SJCRH30 (cell line): ENCODE data around the gene EPHA1. TPM values are rescaled to one million over a fixed set of nuclear protein-coding genes. Genes with fewer than 3 reads are reported as not detected.

Experiments used
- DNase-seq, 2 experiments: peaks; one replicate each; pipeline ENCODE4 v3.0.0-alpha.2; 2015 to 2020
- H3K27ac ChIP-seq: fragments of 250-450 bp; sonication (Bioruptor Pico); 2 replicates; pipeline ENCODE4 v1.5.1; 2020; ENCODE audit warnings: mild to moderate bottlenecking, moderate library complexity
- H3K27me3 ChIP-seq: fragments of 250-450 bp; sonication (Bioruptor Pico); 2 replicates; pipeline ENCODE4 v1.5.1; 2020; ENCODE audit warnings: mild to moderate bottlenecking, moderate library complexity
- H3K36me3 ChIP-seq: fragments of 250-450 bp; sonication (Bioruptor Pico); 2 replicates; pipeline ENCODE4 v1.5.1; 2020; ENCODE audit warnings: mild to moderate bottlenecking, moderate library complexity
- H3K4me1 ChIP-seq: fragments of 250-450 bp; sonication (Bioruptor Pico); 2 replicates; pipeline ENCODE4 v1.5.1; 2020; ENCODE audit warnings: mild to moderate bottlenecking, moderate library complexity
- H3K4me3 ChIP-seq: fragments of 250-450 bp; sonication (Bioruptor Pico); 2 replicates; pipeline ENCODE4 v1.5.1; 2020; ENCODE audit warnings: mild to moderate bottlenecking, moderate library complexity
- H3K9me3 ChIP-seq: fragments of 250-450 bp; sonication (Bioruptor Pico); replicated peaks from 2 replicates; pipeline ENCODE4 v1.5.1; 2020; ENCODE audit warnings: mild to moderate bottlenecking, moderate library complexity
- total RNA-seq: library from RNA; depleted of rRNA; stranded (reverse); fragments of >200 nt; shearing (Covaris generic); gene quantifications from 2 replicates; pipeline ENCODE4 v1.2.3, GENCODE V29; 2014

Gene EPHA1
- total RNA-seq, 1 experiment from 2014 or later, result 0.32 TPM

DNA sequence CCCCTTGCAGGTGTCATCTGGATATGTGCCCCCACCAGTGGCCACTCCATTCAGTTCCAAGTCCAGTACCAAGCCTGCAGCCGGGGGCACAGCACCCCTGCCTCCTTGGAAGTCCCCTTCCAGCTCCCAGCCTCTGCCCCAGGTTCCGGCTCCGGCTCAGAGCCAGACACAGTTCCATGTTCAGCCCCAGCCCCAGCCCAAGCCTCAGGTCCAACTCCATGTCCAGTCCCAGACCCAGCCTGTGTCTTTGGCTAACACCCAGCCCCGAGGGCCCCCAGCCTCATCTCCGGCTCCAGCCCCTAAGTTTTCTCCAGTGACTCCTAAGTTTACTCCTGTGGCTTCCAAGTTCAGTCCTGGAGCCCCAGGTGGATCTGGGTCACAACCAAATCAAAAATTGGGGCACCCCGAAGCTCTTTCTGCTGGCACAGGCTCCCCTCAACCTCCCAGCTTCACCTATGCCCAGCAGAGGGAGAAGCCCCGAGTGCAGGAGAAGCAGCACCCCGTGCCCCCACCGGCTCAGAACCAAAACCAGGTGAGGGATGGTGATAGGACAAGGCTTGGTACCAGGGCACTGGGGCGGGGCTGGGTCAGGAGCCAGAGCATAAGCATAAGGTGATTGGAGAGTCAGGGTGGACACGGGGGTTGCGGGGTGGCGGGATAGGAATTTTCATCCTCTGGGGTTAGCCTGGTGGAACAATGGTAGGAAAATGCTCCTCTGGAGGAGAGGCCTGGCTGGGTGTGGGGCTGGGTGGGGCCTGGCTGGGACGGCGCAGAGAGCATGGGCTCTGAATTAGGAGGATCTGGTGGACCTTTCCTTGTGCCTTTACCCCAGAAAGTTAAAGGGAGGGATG is 25.6 kb downstream of the EPHA1 start:
- no peak for DNase-seq
- Histone ChIP-seq H3K36me3 (peaks cover 7% of the 10 kb centered on the region), H3K4me3 (no peak overlapping the region), H3K9me3 (no peaks in the 10 kb centered on the region), H3K27ac (no peak overlapping the region), H3K27me3 (no peaks in the 10 kb centered on the region), H3K4me1 (peaks cover 29% of the 10 kb centered on the region)

DNA sequence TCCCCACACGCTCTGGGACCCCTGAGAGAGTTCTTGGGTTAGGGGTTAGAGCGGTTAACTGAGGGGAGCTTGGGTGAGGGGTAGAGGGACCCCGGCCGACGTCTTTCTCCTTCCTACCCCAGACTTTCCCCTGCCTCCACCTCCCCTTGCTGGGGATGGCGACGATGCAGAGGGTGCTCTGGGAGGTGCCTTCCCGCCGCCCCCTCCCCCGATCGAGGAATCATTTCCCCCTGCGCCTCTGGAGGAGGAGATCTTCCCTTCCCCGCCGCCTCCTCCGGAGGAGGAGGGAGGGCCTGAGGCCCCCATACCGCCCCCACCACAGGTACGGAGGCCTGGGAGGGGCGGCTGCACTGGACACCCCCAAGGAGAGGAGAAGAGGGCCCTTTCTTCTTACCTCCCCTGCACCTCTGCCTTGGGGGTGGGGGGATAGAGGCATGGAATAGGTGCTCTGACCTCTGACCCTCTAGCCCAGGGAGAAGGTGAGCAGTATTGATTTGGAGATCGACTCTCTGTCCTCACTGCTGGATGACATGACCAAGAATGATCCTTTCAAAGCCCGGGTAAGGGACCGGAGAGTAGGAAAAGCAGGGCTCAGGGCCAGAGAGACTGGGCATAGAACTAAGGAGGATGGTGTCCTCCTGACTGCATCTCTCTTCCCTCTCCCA is 26.4 kb downstream of the EPHA1 start:
- Histone ChIP-seq H3K4me3 (peak overlapping the region; percentile 98), H3K27ac (peak overlapping the region; percentile 89), H3K27me3 (no peaks in the 10 kb centered on the region), H3K36me3 (peaks cover 7% of the 10 kb centered on the region), H3K4me1 (peaks cover 29% of the 10 kb centered on the region), H3K9me3 (no peaks in the 10 kb centered on the region)
- no peak for DNase-seq

DNA sequence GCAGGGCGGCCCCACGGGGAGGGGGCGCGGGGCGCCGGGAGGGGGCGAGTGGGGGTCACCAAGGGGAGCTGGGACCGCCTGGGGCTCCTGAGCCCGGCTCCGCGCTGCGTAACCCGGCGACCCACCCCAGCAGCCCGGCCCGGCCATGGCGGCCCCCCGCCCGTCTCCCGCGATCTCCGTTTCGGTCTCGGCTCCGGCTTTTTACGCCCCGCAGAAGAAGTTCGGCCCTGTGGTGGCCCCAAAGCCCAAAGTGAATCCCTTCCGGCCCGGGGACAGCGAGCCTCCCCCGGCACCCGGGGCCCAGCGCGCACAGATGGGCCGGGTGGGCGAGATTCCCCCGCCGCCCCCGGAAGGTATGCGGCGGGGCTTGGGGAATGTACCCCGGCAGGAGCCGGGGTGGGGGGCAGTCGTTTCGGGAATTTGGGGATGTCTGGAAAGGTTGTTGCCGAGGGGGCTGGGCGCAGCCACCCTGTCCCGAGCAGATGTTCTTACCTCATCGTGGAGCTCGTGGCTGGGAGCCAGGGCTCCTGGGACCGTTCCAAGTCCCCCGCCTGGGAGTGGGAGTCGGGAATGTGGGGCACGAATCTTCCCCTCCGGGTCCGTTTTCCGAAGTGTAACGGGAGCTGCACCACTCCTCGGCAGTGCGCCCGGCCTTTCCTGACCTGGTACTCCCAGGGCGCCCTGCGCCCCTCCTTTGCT is 27.1 kb downstream of the EPHA1 start:
- DNase-seq, result peak; percentile 87 to 90
- H3K4me3 ChIP-seq, result peak overlapping the region; percentile 98
- H3K36me3 ChIP-seq, result peaks cover 7% of the 10 kb centered on the region
- no peaks in the 10 kb centered on the region for H3K27me3 ChIP-seq
- H3K4me1 ChIP-seq, result peaks cover 29% of the 10 kb centered on the region
- H3K27ac ChIP-seq, result peak overlapping the region; percentile 89
- no peaks in the 10 kb centered on the region for H3K9me3 ChIP-seq

DNA sequence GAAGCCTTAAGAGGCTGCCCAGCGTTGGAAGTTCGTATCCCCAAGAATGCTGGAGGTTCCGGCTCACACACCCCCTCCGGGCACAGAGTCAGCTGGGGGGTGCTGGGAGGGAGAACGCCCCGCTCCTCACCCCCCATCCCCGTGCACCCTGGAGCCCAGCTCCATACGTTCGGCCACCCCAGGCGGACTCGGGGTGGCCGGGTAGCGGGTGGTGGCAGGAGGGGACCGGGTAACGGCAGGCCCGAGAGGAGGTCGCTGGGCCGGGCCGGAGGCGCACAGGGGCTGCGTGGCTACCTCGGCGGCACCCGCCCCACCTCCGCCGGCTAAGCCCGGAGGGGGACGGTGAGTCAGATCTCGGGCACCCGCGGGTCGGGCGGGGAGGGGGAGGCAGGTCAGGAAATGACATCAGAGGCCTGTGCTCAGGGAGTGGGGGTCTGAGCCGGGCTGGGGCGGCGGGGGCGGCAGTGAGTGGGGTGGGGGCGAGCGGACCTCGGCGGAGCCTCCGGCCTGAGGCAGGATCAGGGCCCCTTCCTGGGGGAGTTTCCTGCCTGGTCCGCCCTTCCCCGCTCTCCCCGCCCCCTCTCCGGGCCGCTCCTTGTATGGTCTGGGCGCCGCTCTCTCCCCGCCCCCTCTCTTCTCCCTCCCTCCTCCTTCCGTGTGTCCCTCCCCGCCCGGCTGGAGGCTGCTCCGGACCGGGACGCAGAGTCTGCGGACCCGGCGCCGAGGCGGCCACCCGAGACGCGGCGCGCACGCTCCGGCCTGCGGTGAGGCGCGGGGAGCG is 27.8 kb downstream of the EPHA1 start, which contains the start of gene ZYX:
TSS of gene ZYX (plus strand) at position 700 of the 781 bp plus-strand sequence. CDS start 227 bp downstream, outside the sequence.
- Histone ChIP-seq H3K4me3 (peak within 1 kb of the TSS; percentile 98), H3K4me1 (peaks cover 29% of the 10 kb centered on the region), H3K9me3 (no peaks in the 10 kb centered on the region), H3K27ac (peak within 1 kb of the TSS; percentile 89), H3K36me3 (peaks cover 7% of the 10 kb centered on the region), H3K27me3 (no peaks in the 10 kb centered on the region)
- DNase-seq, result peak; percentile 94

DNA sequence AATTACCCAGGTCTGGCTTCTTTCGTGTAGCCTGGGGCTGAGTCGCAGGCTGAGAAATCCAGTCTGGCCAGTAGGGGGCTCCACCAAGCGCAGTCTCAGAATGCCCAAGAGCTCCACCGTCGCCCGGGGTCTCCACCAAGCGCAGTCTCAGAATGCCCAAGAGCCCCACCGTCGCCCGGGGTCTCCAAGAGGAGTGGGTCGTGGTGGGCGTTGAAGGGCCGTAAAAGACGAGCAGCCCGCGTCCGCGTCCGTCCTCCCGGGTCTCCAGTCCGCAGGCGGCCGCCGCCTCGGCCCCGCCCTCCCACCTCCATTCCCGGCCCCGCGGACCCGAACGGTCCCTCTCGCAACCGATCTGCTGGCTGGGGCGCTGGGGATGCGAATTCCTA is 28.4 kb downstream of the EPHA1 start:
- Histone ChIP-seq H3K27me3 (no peaks in the 10 kb centered on the region), H3K9me3 (no peaks in the 10 kb centered on the region), H3K36me3 (peaks cover 7% of the 10 kb centered on the region), H3K27ac (peak overlapping the region; percentile 89), H3K4me3 (peak overlapping the region; percentile 98), H3K4me1 (peaks cover 34% of the 10 kb centered on the region)
- DNase-seq, result peak; percentile 80 to 91

DNA sequence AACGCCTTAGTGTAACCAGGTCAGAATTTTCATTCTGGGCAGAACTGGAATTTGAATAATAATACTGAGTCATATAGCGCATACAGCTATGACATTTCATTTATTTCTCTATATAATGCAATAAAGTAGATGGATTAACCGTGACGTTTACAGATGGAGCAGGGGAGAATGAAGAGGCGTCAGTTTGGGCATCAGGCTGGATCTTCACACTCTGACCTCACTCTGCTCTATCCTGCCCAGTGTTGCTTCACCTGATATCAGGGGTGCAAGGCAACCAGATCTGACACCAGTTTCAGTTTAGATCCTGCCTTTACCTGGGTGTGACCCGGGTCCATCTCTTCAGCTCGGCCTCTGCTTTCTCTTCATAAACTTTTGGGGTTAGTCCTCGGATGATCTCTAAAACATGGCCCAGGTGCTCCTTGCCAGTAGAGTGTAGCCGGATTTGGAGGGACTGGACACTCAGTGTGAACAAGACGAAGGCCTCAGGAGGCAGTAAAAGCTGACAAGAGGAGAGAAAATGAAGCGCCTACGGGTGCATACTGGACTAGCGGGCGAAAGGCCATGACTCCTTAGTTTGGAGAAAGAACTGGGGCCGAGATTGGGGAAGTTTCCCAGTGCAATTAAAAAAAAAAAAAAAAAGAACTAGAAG is 28.9 kb downstream of the EPHA1 start:
- Histone ChIP-seq H3K36me3 (peaks cover 7% of the 10 kb centered on the region), H3K27ac (no peak overlapping the region), H3K4me1 (peaks cover 33% of the 10 kb centered on the region), H3K27me3 (no peaks in the 10 kb centered on the region), H3K4me3 (peak overlapping the region; percentile 98), H3K9me3 (no peaks in the 10 kb centered on the region)
- no peak for DNase-seq

DNA sequence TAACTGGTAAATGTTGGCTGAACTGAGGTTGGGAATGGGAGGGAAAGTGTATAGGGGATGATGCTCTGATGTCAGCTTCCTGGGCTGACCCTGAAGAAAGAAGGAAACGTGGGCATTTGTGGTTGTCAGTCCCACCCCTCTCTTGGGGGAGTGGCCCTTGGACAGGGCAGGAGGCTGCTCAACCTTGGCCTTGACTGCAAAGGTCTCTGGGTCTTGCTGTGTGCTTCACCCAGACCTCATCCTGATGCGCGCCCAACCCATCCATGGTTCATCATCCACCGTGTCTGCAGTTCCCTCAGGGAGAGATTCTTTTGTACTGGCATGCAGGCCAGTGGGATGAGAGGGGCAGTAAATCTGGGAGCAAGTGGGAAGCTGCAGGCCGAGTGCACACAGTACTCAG is 32.3 kb downstream of the EPHA1 start:
- H3K36me3 ChIP-seq, result no peaks in the 10 kb centered on the region; the same call in 1 of the 2 replicates
- no peak for DNase-seq
- no peak overlapping the region for H3K27ac ChIP-seq
- H3K9me3 ChIP-seq, result no peaks in the 10 kb centered on the region
- no peaks in the 10 kb centered on the region for H3K27me3 ChIP-seq
- H3K4me1 ChIP-seq, result peaks cover 12% of the 10 kb centered on the region
- H3K4me3 ChIP-seq, result no peak overlapping the region

DNA sequence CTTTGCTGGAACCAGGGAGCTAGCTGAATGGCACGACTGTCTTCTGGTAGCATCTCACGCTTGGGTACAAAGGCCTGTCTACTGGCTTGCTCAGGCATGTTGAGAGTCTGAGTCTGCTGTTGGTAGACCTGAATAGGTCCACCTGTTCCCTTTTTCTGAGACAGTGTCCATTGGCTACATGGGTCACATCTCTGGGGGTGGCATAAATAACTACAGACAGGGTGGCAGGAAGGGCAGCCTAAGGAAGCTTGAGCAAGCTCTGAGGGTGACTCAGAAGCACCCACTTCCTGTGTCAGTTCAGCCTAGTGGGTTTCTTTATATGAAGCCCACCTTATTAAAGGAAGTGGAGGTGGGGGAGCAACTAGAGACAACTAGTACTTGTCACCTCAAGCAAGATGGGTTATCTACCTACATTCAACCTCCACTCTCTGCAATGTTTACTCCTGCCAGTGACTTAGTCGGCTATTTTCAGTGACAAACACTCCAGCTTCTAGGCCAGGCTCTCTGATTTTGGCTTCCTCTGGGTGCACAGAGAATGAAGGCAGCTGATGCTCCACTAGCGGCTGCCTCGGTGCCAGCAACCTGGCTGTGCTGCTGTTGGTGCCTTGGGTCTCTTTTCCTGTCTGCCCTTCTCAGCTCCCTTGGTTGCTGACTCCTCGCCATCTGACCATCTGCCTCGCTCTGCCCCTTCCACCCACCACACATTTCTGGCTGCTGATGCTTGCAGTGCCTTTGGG is 33.2 kb downstream of the EPHA1 start:
- peaks cover 12% of the 10 kb centered on the region for H3K4me1 ChIP-seq
- no peak overlapping the region for H3K27ac ChIP-seq
- no peak for DNase-seq

DNA sequence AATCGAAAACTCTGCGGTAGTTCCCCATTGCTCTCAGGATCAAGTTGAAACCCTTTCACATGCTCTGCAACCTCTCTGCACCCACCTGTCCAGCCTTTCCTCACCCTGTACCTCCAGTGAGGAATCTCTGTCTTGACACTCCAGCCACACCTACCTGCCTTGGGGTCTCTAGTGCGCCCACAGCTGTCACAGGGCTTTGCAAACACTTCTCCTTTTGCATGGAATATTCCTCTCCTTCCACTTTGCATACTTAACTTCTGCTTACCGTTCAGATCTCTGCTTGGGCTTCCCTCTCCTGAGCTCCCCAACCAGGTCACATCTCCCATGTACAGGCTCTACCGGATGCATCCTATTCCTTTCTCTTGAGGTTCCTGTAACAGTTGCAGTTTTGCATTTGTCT is 34.1 kb downstream of the EPHA1 start:
- no peak overlapping the region for H3K4me3 ChIP-seq
- no peak overlapping the region for H3K27ac ChIP-seq
- peaks cover 12% of the 10 kb centered on the region for H3K4me1 ChIP-seq
- DNase-seq, result no peak
- no peaks in the 10 kb centered on the region for H3K36me3 ChIP-seq
- no peaks in the 10 kb centered on the region for H3K9me3 ChIP-seq
- H3K27me3 ChIP-seq, result 0 out of 2 replicates have a peak, but pooled peaks cover 5% of the 10 kb centered on the region

More for the DNA sequence above, 33.2 kb downstream of the EPHA1 start:
- no peaks in the 10 kb centered on the region for H3K27me3 ChIP-seq
- no peaks in the 10 kb centered on the region for H3K9me3 ChIP-seq
- H3K4me3 ChIP-seq, result no peak overlapping the region
- H3K36me3 ChIP-seq, result no peaks in the 10 kb centered on the region

DNA sequence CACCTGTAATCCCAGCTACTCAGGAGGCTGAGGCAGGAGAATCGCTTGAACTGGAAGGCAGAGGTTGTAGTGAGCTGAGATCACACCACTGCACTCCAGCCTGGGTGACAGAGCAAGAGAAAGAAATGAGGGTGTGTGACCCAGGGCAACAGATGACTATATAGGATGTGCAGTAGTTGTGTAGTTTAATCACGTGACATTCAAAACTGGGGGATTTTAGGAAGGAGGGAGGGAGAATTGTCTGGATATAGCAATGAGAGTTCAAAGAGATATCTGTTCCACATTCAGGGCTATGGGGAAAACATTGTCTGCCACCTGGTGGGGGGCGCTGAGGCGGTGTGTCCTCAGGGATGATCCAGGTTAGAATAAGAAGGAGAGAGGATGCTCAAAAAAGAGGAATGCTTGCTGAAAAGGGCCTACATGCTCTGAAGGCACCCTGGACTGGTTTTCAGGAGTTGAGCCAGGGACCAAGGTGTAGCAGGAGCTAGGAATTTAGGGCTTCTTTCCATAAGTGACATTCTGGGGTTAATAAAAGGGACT is 35.3 kb downstream of the EPHA1 start:
- DNase-seq, result no peak
- H3K4me3 ChIP-seq, result no peak overlapping the region
- H3K4me1 ChIP-seq, result peaks cover 10% of the 10 kb centered on the region; the same call in 1 of the 2 replicates
- no peak overlapping the region for H3K27ac ChIP-seq
- peaks cover 10% of the 10 kb centered on the region; the same call in 1 of the 2 replicates for H3K27me3 ChIP-seq
- no peaks in the 10 kb centered on the region for H3K36me3 ChIP-seq
- no peaks in the 10 kb centered on the region for H3K9me3 ChIP-seq

DNA sequence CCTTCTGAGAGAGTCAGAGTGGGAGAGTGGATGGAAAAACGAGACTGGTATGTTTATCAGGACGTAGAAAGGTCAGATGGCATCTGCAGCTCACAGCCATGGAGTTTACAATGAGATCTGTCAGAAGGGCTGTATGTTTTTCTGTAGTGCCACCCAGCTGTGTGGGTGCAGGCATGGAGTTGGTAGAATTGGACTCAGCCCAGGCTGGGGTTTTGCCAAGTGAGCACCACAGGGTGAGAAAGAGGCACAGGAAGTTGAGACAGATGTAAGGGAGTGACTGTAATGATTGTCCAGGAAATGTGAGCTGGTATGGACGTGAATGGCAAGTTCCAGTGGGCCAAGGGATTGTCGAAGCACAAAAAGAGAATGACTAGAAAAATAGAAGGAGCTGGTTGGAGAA is 36.6 kb downstream of the EPHA1 start:
- no peak overlapping the region for H3K4me3 ChIP-seq
- peak in 1 of 2 experiments; percentile 42 for DNase-seq
- H3K27me3 ChIP-seq, result peaks cover 22% of the 10 kb centered on the region
- no peak overlapping the region for H3K27ac ChIP-seq
- no peaks in the 10 kb centered on the region for H3K9me3 ChIP-seq
- H3K36me3 ChIP-seq, result no peaks in the 10 kb centered on the region
- H3K4me1 ChIP-seq, result peaks cover 10% of the 10 kb centered on the region; the same call in 1 of the 2 replicates

DNA sequence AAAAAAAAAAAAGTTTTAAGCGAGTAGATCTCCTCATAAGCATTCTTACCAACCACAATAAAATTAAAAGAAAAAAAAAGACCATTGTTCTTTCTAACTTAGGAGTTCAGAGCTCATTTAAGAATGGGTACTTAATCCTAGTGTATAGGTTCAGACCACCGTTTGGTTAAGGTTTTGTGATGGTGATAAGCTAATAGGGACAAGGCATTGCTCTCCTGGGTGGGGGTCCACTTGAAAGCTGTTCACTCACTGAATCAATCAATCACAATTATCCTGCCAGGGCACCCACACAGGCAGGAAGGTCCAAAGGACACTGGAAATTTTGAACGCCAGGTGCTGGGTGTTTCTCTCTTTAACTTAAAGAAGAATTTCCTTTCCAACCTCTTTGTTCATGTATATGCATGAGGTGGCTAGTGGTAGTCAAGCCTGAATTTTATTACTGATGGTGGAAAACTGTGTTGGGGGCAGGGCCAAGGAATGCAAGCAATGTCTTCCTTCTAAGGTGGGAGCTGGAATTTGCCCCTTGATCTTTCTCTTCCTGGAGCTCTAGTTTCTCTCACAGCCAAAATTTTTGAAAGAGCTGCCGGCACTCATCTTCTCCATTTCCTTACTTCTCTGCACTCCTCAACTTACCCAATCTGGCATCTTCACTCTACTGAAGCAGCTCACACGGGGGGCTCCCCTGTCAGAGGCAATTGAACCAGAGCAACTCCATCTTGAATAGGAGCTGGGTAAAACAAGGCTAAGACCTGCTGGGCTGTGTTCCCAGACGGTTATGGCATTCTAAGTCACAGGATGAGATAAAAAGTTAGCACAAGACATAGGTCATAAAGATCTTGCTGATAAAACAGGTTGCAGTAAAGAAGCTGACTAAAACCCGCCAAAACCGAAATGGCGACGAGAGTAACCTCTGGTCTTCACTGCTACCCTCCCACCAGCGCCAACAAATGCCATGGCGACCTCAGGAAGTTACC is 38.7 kb downstream of the EPHA1 start:
- no peak for DNase-seq
- Histone ChIP-seq H3K36me3 (no peaks in the 10 kb centered on the region), H3K4me1 (peaks cover 2% of the 10 kb centered on the region; the same call in 1 of the 2 replicates), H3K9me3 (no peaks in the 10 kb centered on the region), H3K27ac (no peak overlapping the region), H3K27me3 (peaks cover 25% of the 10 kb centered on the region), H3K4me3 (no peak overlapping the region)
